Body of pancreas (tissue), 4 donors: ENCODE data around the gene NPS.

Source experiments
- POLR2A ChIP-seq, 3 donors: fragments of 450-650 bp; IDR thresholded peaks; one replicate each; pipeline ENCODE4 v1.6.1; 2016; ENCODE audit warnings: antibody characterized with exemption in 3 of 3, mild to moderate bottlenecking in 2 of 3
- TF ChIP-seq, protein P1 (sequence below), 7 experiments: fragments of 450-650 bp in 4 of 7; fragments of 200-600 bp in 3 of 7; sonication (generic) in 3 of 7; IDR thresholded peaks; one replicate each; pipeline ENCODE4 v1.5.1; 2016 to 2019; ENCODE audit warnings: antibody characterized with exemption in 7 of 7

- TF ChIP-seq, protein P1, sequence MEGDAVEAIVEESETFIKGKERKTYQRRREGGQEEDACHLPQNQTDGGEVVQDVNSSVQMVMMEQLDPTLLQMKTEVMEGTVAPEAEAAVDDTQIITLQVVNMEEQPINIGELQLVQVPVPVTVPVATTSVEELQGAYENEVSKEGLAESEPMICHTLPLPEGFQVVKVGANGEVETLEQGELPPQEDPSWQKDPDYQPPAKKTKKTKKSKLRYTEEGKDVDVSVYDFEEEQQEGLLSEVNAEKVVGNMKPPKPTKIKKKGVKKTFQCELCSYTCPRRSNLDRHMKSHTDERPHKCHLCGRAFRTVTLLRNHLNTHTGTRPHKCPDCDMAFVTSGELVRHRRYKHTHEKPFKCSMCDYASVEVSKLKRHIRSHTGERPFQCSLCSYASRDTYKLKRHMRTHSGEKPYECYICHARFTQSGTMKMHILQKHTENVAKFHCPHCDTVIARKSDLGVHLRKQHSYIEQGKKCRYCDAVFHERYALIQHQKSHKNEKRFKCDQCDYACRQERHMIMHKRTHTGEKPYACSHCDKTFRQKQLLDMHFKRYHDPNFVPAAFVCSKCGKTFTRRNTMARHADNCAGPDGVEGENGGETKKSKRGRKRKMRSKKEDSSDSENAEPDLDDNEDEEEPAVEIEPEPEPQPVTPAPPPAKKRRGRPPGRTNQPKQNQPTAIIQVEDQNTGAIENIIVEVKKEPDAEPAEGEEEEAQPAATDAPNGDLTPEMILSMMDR (IDR thresholded peaks at IDR 0.05): peak; percentile 22 to 57 (median 45)
- TF ChIP-seq POLR2A (IDR thresholded peaks at IDR 0.05): no peak
Measured at GRCh38 chr10:127563718-127564553, 14.8 kb downstream of the NPS start.
